Endothelial cell of umbilical vein (primary cell): ENCODE results near the gene CMTM6. TPM values are rescaled to one million over a fixed set of nuclear protein-coding genes. Genes with fewer than 3 reads are reported as not detected.

ENCODE experiments used
- BruUV-seq: library from RNA; stranded (reverse); fragments of 400-500 nt; replicated peaks from 2 replicates; lab custom pipeline; 2021; lab: Mats Ljungman, UMichigan
- CTCF ChIA-PET: fragments of 300-600, 350-600 bp; sonication (Branson Sonifier 250); formaldehyde crosslinking; loops from one replicate; lab custom pipeline; 2021; ENCODE audit warnings: antibody characterized with exemption, inconsistent platforms; lab: Charles Lee
- POLR2A ChIA-PET: fragments of 300-600, 350-600 bp; sonication (Branson Sonifier 250); formaldehyde crosslinking; loops from one replicate; lab custom pipeline; 2021; ENCODE audit warnings: antibody characterized with exemption, inconsistent platforms; lab: Charles Lee
- DNase-seq: peaks from one replicate; pipeline ENCODE4 v3.0.0-alpha.2; 2011; ENCODE audit warnings: low read depth, low spot score
- FAIRE-seq: peaks from 2 replicates; lab custom pipeline; 2011; peaks lifted over from hg19 to GRCh38; lab: Jason Lieb, UNC
- H2AFZ ChIP-seq: 2 replicates; pipeline ENCODE4 v1.6.0; 2012; ENCODE audit warnings: low read depth, low read length, control low read depth, inconsistent platforms
- H3K27ac ChIP-seq: 2 replicates; pipeline ENCODE4 v1.5.1; 2011; ENCODE audit warnings: low read depth, mild to moderate bottlenecking, control low read depth, low read length, moderate library complexity; ENCODE audit not compliant: insufficient read depth
- H3K27me3 ChIP-seq, 2 experiments: 2 replicates each; pipeline versions ENCODE4 v1.6.0 to v1.6.1; 2011; ENCODE audit warnings: low read length in 2 of 2, mixed read lengths in 1 of 2; ENCODE audit not compliant: control insufficient read depth in 2 of 2, insufficient read depth in 2 of 2
- H3K36me3 ChIP-seq, 2 experiments: 2 replicates in 1 of 2; 3 replicates in 1 of 2; pipeline ENCODE4 v1.5.1; 2011; ENCODE audit warnings: low read length in 2 of 2, mild to moderate bottlenecking in 1 of 2, moderate library complexity in 1 of 2; ENCODE audit not compliant: control insufficient read depth in 2 of 2, insufficient read depth in 2 of 2; ENCODE audit errors: extremely low read depth in 1 of 2
- H3K4me1 ChIP-seq: 3 replicates; pipeline ENCODE4 v1.5.1; 2011; ENCODE audit warnings: mild to moderate bottlenecking, low read length; ENCODE audit not compliant: control insufficient read depth, insufficient read depth; ENCODE audit errors: extremely low read depth
- H3K4me2 ChIP-seq: 2 replicates; pipeline ENCODE4 v1.6.1; 2011; ENCODE audit warnings: low read length, control low read depth, mixed read lengths; ENCODE audit not compliant: insufficient read depth
- H3K4me3 ChIP-seq, 3 experiments: fragments of 200-600 bp in 1 of 3; sonication (generic), shearing (Covaris generic) in 1 of 3; replicated peaks in 1 of 3; 2 replicates each; pipeline ENCODE4 v1.5.1; 2011 to 2016; ENCODE audit warnings: control low read depth in 3 of 3, low read length in 3 of 3, mild to moderate bottlenecking in 2 of 3, inconsistent platforms in 1 of 3, low read depth in 1 of 3, moderate library complexity in 1 of 3; ENCODE audit not compliant: insufficient read depth in 1 of 3
- H3K79me2 ChIP-seq: 2 replicates; pipeline ENCODE4 v1.6.0; 2012; ENCODE audit warnings: low read length, inconsistent platforms; ENCODE audit not compliant: control insufficient read depth, insufficient read depth
- H3K9ac ChIP-seq: replicated peaks from 2 replicates; pipeline ENCODE3; 2011; ENCODE audit warnings: low read length, control low read depth; ENCODE audit not compliant: insufficient read depth; ENCODE audit errors: extremely low read depth
- H3K9me1 ChIP-seq: replicated peaks from 3 replicates; pipeline ENCODE4 v1.6.0; 2011; ENCODE audit warnings: mild to moderate bottlenecking, low read length; ENCODE audit not compliant: control insufficient read depth, insufficient read depth; ENCODE audit errors: extremely low read depth
- H3K9me3 ChIP-seq: replicated peaks from 2 replicates; pipeline ENCODE4 v1.5.1; 2012; ENCODE audit warnings: low read length, inconsistent platforms; ENCODE audit not compliant: control insufficient read depth, insufficient read depth
- H4K20me1 ChIP-seq: replicated peaks from 2 replicates; pipeline ENCODE3; 2011; ENCODE audit warnings: mild to moderate bottlenecking, low read length; ENCODE audit not compliant: control insufficient read depth, insufficient read depth; ENCODE audit errors: extremely low read depth
- EZH2 ChIP-seq: IDR thresholded peaks from 2 replicates; pipeline ENCODE4 v1.6.1; 2012; ENCODE audit warnings: borderline replicate concordance, low read depth, mild to moderate bottlenecking, moderate library complexity, low read length, inconsistent platforms; ENCODE audit not compliant: severe bottlenecking
- GATA2 ChIP-seq: IDR thresholded peaks from 2 replicates; pipeline ENCODE4 v1.7.0; 2011; ENCODE audit warnings: low read depth, mild to moderate bottlenecking, moderate library complexity, mixed read lengths, low read length; ENCODE audit not compliant: insufficient read length, insufficient read depth
- JUN ChIP-seq: IDR thresholded peaks from 2 replicates; pipeline ENCODE4 v1.6.1; 2011; ENCODE audit warnings: borderline replicate concordance, low read depth; ENCODE audit not compliant: insufficient read length, insufficient read depth
- MAX ChIP-seq: IDR thresholded peaks from 2 replicates; pipeline ENCODE4 v1.6.1; 2011; ENCODE audit not compliant: insufficient read depth, insufficient read length
- MYC ChIP-seq: IDR thresholded peaks from one replicate; pipeline ENCODE4 v1.6.1; 2011; ENCODE audit warnings: mild to moderate bottlenecking, low read depth, low read length
- dilution Hi-C: fragments of 300-500 bp; cut with MboI; formaldehyde crosslinking; loops from one replicate; pipeline ENCODE4 v1.15.0; 2019; ENCODE audit warnings: low sequenced_read_pairs; ENCODE audit not compliant: extremely low pct_ligation_motif_present
- intact Hi-C: fragments of 100-400 bp; cut with micrococcal nuclease; formaldehyde crosslinking; loops from one replicate; pipeline ENCODE4 v1.10.0; 2022
- polyA plus RNA-seq, 4 experiments: library from polyadenylated mRNA; depleted of rRNA in 3 of 4; stranded (reverse) in 3 of 4; unstranded in 1 of 4; fragments of >200 nt; gene quantifications; 2 replicates each; pipeline versions ENCODE4 v1.2.1 to v1.2.3, GENCODE V29; 2011 to 2012; ENCODE audit warnings: missing spikeins in 1 of 4
- total RNA-seq: library from RNA; stranded (reverse); gene quantifications from 2 replicates; pipeline ENCODE4 v1.2.3, GENCODE V29; 2021
- TF ChIP-seq, protein P1 (sequence below), 2 donors: IDR thresholded peaks; 1 replicate in 1 of 2; 2 replicates in 1 of 2; pipeline ENCODE4 v1.5.1; 2011; ENCODE audit warnings: low read length in 2 of 2, mild to moderate bottlenecking in 2 of 2, moderate library complexity in 2 of 2, control low read depth in 1 of 2, inconsistent platforms in 1 of 2, low read depth in 1 of 2; ENCODE audit not compliant: insufficient read depth in 1 of 2; ENCODE audit errors: extremely low read depth in 1 of 2

CMTM6 gene
- total and polyA plus RNA-seq, 2 donors (not counting 3 experiments of a cell fraction or from before 2014, with no cell fraction given) = 38.0 to 56.3 TPM

DNA sequence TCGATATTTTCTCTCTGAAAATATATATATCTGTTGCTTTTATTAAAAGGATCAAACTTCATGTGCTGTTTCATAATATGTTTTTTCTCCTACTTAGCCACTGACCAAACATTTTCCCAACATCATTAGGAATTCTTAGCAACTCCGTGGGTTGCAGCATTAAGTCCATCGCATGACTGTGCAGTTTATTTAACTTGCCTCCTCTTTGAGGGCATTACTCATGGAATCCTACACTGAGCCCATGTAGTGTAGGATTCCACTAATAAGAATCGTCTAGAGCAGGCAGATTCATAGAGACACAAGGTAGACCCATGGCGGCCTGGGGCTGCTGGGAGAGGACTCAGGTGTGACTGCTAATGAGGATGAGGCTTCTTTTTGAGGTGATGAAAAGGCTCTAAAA is 49.3 kb downstream of the CMTM6 start:
- ChIA-PET CTCF (no interaction called here), POLR2A (no interaction called here)
- dilution Hi-C loops = no loop called here
- peaks cover 3 to 28% of the 10 kb centered on the region in 2 experiments for H3K36me3 ChIP-seq
- H3K27ac ChIP-seq = no peak overlapping the region
- DNase-seq (no peak), FAIRE-seq (no peak)
- H3K9me3 ChIP-seq = no peaks in the 10 kb centered on the region
- no peak overlapping the region for H3K4me2 ChIP-seq
- intact Hi-C loops = no loop called here
- TF ChIP-seq JUN = no peak
- TF ChIP-seq EZH2 = no peak
- no peak for TF ChIP-seq MYC
- no peak for TF ChIP-seq GATA2
- TF ChIP-seq MAX = no peak
- TF ChIP-seq, protein P1, sequence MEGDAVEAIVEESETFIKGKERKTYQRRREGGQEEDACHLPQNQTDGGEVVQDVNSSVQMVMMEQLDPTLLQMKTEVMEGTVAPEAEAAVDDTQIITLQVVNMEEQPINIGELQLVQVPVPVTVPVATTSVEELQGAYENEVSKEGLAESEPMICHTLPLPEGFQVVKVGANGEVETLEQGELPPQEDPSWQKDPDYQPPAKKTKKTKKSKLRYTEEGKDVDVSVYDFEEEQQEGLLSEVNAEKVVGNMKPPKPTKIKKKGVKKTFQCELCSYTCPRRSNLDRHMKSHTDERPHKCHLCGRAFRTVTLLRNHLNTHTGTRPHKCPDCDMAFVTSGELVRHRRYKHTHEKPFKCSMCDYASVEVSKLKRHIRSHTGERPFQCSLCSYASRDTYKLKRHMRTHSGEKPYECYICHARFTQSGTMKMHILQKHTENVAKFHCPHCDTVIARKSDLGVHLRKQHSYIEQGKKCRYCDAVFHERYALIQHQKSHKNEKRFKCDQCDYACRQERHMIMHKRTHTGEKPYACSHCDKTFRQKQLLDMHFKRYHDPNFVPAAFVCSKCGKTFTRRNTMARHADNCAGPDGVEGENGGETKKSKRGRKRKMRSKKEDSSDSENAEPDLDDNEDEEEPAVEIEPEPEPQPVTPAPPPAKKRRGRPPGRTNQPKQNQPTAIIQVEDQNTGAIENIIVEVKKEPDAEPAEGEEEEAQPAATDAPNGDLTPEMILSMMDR (IDR thresholded peaks at IDR 0.05; ENCODE audit: extremely low read depth in 1 of 2, insufficient read depth in 1 of 2, low read depth in 1 of 2, low read length in 2 of 2) = no peak
- H3K9me1 ChIP-seq = no peaks in the 10 kb centered on the region
- peaks cover 2% of the 10 kb centered on the region for H3K79me2 ChIP-seq
- H3K9ac ChIP-seq = no peak overlapping the region
- no TSS peak for BruUV-seq
- H3K4me3 ChIP-seq = no peak overlapping the region
- no peak overlapping the region for H2AFZ ChIP-seq
- no peaks in the 10 kb centered on the region for H4K20me1 ChIP-seq
- H3K4me1 ChIP-seq = peaks cover 9% of the 10 kb centered on the region
- H3K27me3 ChIP-seq = no peaks in the 10 kb centered on the region
